Spinal cord (tissue), 10 donors: ENCODE results near the gene ARAP1. TPM values are rescaled to one million over a fixed set of nuclear protein-coding genes. Genes with fewer than 3 reads are reported as not detected.

Experiments used
- DNase-seq, 6 donors: peaks; one replicate each; pipeline versions ENCODE4 v3.0.0 to v3.0.0-alpha.2; 2013 to 2015; ENCODE audit warnings: low spot score in 6 of 6, low read depth in 4 of 6
- H3K27ac ChIP-seq: one replicate; pipeline ENCODE4 v1.5.1; 2013; ENCODE audit warnings: low read depth, low read length, control low read depth
- H3K27me3 ChIP-seq: one replicate; pipeline ENCODE4 v1.6.1; 2013; ENCODE audit warnings: low read length; ENCODE audit not compliant: control insufficient read depth, insufficient read depth
- H3K36me3 ChIP-seq: one replicate; pipeline ENCODE4 v1.6.1; 2013; ENCODE audit warnings: low read length; ENCODE audit not compliant: control insufficient read depth, insufficient read depth
- H3K4me1 ChIP-seq: one replicate; pipeline ENCODE4 v1.6.1; 2013; ENCODE audit warnings: low read length; ENCODE audit not compliant: control insufficient read depth, insufficient read depth
- H3K4me3 ChIP-seq: one replicate; pipeline ENCODE4 v1.5.1; 2013; ENCODE audit warnings: low read depth, low read length, control low read depth
- H3K9me3 ChIP-seq: one replicate; pipeline ENCODE4 v1.6.1; 2013; ENCODE audit warnings: low read length; ENCODE audit not compliant: control insufficient read depth, insufficient read depth
- WGBS: methylation state at CpG from one replicate; pipeline ENCODE4 v1.1.5; 2013; ENCODE audit warnings: missing lambda C conversion rate; ENCODE audit not compliant: insufficient coverage; 5-methylcytosine and 5-hydroxymethylcytosine counted together
- polyA plus RNA-seq, 2 donors: library from polyadenylated mRNA; unstranded; fragments of 120-200 nt; gene quantifications; one replicate each; pipeline ENCODE4 v1.2.1, GENCODE V29; 2013; ENCODE audit not compliant: insufficient read length in 2 of 2
- total RNA-seq, 2 donors: library from RNA; depleted of rRNA in 1 of 2; stranded (reverse); fragments of 120-200 nt in 1 of 2; fragments of >200 nt in 1 of 2; gene quantifications; one replicate each; pipeline versions ENCODE4 v1.2.3 to v1.2.4, GENCODE V29; 2013 to 2014
- donor health status: healthy.

Gene ARAP1
- total and polyA plus RNA-seq, 4 donors = 44.8 to 79.2 (median 52.1) TPM

GRCh38 chr11:72773696-72774095 lies 21.5 kb upstream of the ARAP1 start:
- H3K36me3 ChIP-seq = peaks cover 37% of the 10 kb centered on the region
- no peaks in the 10 kb centered on the region for H3K27me3 ChIP-seq
- 56% methylated on average over 3 of the region's 6 CpGs for WGBS
- no peak for DNase-seq
- no peaks in the 10 kb centered on the region for H3K9me3 ChIP-seq
- peaks cover 45% of the 10 kb centered on the region for H3K4me1 ChIP-seq
- no peak overlapping the region for H3K27ac ChIP-seq
- no peak overlapping the region for H3K4me3 ChIP-seq

- Histone ChIP-seq H3K27ac (peak overlapping the region; percentile 13), H3K4me1 (peaks cover 45% of the 10 kb centered on the region), H3K9me3 (no peaks in the 10 kb centered on the region), H3K27me3 (no peaks in the 10 kb centered on the region), H3K4me3 (no peak overlapping the region), H3K36me3 (peaks cover 33% of the 10 kb centered on the region)
- no CpG with 5 or more reads among the region's 5 CpGs for WGBS
- DNase-seq = peak in 1 of 6 donors; percentile 76
These were observed 21.1 kb upstream of the ARAP1 start for GRCh38 chr11:72773291-72773690.

- H3K9me3 ChIP-seq = no peaks in the 10 kb centered on the region
- H3K27ac ChIP-seq = no peak overlapping the region
- DNase-seq = no peak
- H3K4me1 ChIP-seq = peaks cover 38% of the 10 kb centered on the region
- H3K27me3 ChIP-seq = no peaks in the 10 kb centered on the region
- 93% methylated on average over 12 of the region's 12 CpGs for WGBS
- H3K4me3 ChIP-seq = no peak overlapping the region
- H3K36me3 ChIP-seq = peaks cover 23% of the 10 kb centered on the region
These were observed 19.9 kb upstream of the ARAP1 start for GRCh38 chr11:72772059-72772458.

GRCh38 chr11:72771507-72771906 lies 19.3 kb upstream of the ARAP1 start:
- DNase-seq = no peak
- H3K4me1 ChIP-seq = peaks cover 35% of the 10 kb centered on the region

GRCh38 chr11:72770799-72771198 lies 18.6 kb upstream of the ARAP1 start:
- Histone ChIP-seq H3K27me3 (no peaks in the 10 kb centered on the region), H3K27ac (no peak overlapping the region), H3K9me3 (no peaks in the 10 kb centered on the region), H3K36me3 (peaks cover 17% of the 10 kb centered on the region), H3K4me1 (peaks cover 32% of the 10 kb centered on the region), H3K4me3 (no peak overlapping the region)
- WGBS = 79% methylated on average over 2 of the region's 3 CpGs
- no peak for DNase-seq

More at GRCh38 chr11:72771507-72771906, 19.3 kb upstream of the ARAP1 start:
- Histone ChIP-seq H3K36me3 (peaks cover 18% of the 10 kb centered on the region), H3K4me3 (no peak overlapping the region), H3K27me3 (no peaks in the 10 kb centered on the region), H3K9me3 (no peaks in the 10 kb centered on the region), H3K27ac (no peak overlapping the region)
- WGBS = 94% methylated on average over 2 of the region's 4 CpGs

- peaks cover 23% of the 10 kb centered on the region for H3K4me1 ChIP-seq
- peaks cover 17% of the 10 kb centered on the region for H3K36me3 ChIP-seq
- no peak overlapping the region for H3K4me3 ChIP-seq
- no peaks in the 10 kb centered on the region for H3K27me3 ChIP-seq
- H3K9me3 ChIP-seq = no peaks in the 10 kb centered on the region
- WGBS = 92% methylated on average over 2 of the region's 4 CpGs
- H3K27ac ChIP-seq = no peak overlapping the region
- no peak for DNase-seq
These were observed 17.5 kb upstream of the ARAP1 start for GRCh38 chr11:72769680-72770079.

GRCh38 chr11:72768581-72768980 lies 16.4 kb upstream of the ARAP1 start:
- peaks cover 11% of the 10 kb centered on the region for H3K36me3 ChIP-seq
- H3K27me3 ChIP-seq = no peaks in the 10 kb centered on the region
- no peak overlapping the region for H3K27ac ChIP-seq
- H3K4me3 ChIP-seq = no peak overlapping the region
- no peak for DNase-seq
- no peaks in the 10 kb centered on the region for H3K9me3 ChIP-seq
- WGBS = 54% methylated on average over 2 of the region's 3 CpGs
- peaks cover 14% of the 10 kb centered on the region for H3K4me1 ChIP-seq

- DNase-seq = no peak
- peaks cover 11% of the 10 kb centered on the region for H3K36me3 ChIP-seq
- no peak overlapping the region for H3K27ac ChIP-seq
- H3K4me3 ChIP-seq = no peak overlapping the region
- 98% methylated on average over 4 of the region's 4 CpGs for WGBS
- peaks cover 5% of the 10 kb centered on the region for H3K4me1 ChIP-seq
- H3K27me3 ChIP-seq = no peaks in the 10 kb centered on the region
- H3K9me3 ChIP-seq = no peaks in the 10 kb centered on the region
These were observed 15.2 kb upstream of the ARAP1 start for GRCh38 chr11:72767203-72768062.

- Histone ChIP-seq H3K4me1 (no peaks in the 10 kb centered on the region), H3K4me3 (no peak overlapping the region), H3K27ac (no peak overlapping the region), H3K36me3 (peaks cover 2% of the 10 kb centered on the region), H3K27me3 (no peaks in the 10 kb centered on the region), H3K9me3 (no peaks in the 10 kb centered on the region)
- 88% methylated on average over 9 of the region's 12 CpGs for WGBS
- DNase-seq = no peak
These were observed 14.1 kb upstream of the ARAP1 start for GRCh38 chr11:72766152-72766902.
